Mesendoderm (in vitro differentiated cells): ENCODE measurements around the gene PLXNB2.

Source experiments
- DNase-seq: peaks from one replicate; pipeline ENCODE4 v3.0.0; 2013
- H2AK5ac ChIP-seq: 2 replicates; pipeline ENCODE4 v1.6.1; 2013; ENCODE audit warnings: low read length, inconsistent platforms
- H2BK120ac ChIP-seq: 2 replicates; pipeline ENCODE4 v1.6.1; 2013; ENCODE audit warnings: low read depth, mild to moderate bottlenecking, low read length, moderate library complexity, mixed read lengths
- H2BK15ac ChIP-seq: replicated peaks from 2 replicates; pipeline ENCODE4 v1.6.1; 2013; ENCODE audit warnings: low read depth, mild to moderate bottlenecking, moderate library complexity
- H2BK5ac ChIP-seq: 2 replicates; pipeline ENCODE4 v1.6.1; 2013; ENCODE audit warnings: low read length, inconsistent platforms
- H3K18ac ChIP-seq: 2 replicates; pipeline ENCODE4 v1.6.1; 2013; ENCODE audit warnings: mild to moderate bottlenecking, low read length, mixed read lengths
- H3K23ac ChIP-seq: one replicate; pipeline ENCODE4 v1.6.1; 2013; ENCODE audit warnings: low read length
- H3K27ac ChIP-seq: 2 replicates; pipeline ENCODE4 v1.5.1; 2013; ENCODE audit warnings: low read depth, mild to moderate bottlenecking, inconsistent platforms, low read length, moderate library complexity
- H3K27me3 ChIP-seq: 2 replicates; pipeline ENCODE4 v1.6.1; 2013; ENCODE audit warnings: low read length, control low read depth, mild to moderate bottlenecking, inconsistent platforms; ENCODE audit not compliant: insufficient read depth, poor library complexity
- H3K36me3 ChIP-seq: 2 replicates; pipeline ENCODE4 v1.6.1; 2013; ENCODE audit warnings: low read length, inconsistent platforms; ENCODE audit not compliant: control insufficient read depth, insufficient read depth
- H3K4ac ChIP-seq: one replicate; pipeline ENCODE4 v1.6.1; 2013; ENCODE audit warnings: low read depth, mild to moderate bottlenecking, low read length, moderate library complexity
- H3K4me1 ChIP-seq: 2 replicates; pipeline ENCODE4 v1.6.1; 2013; ENCODE audit warnings: low read depth, low read length, inconsistent platforms; ENCODE audit not compliant: control insufficient read depth
- H3K4me2 ChIP-seq: 2 replicates; pipeline ENCODE4 v1.6.1; 2013; ENCODE audit warnings: low read length
- H3K4me3 ChIP-seq: 2 replicates; pipeline ENCODE4 v1.5.1; 2013; ENCODE audit warnings: mild to moderate bottlenecking, low read length
- H3K56ac ChIP-seq: one replicate; pipeline ENCODE4 v1.6.1; 2013; ENCODE audit warnings: low read length
- H3K79me1 ChIP-seq: 2 replicates; pipeline ENCODE4 v1.6.1; 2013; ENCODE audit warnings: low read length, inconsistent platforms
- H3K79me2 ChIP-seq: 2 replicates; pipeline ENCODE4 v1.6.1; 2013; ENCODE audit warnings: mild to moderate bottlenecking, low read length; ENCODE audit not compliant: control insufficient read depth, insufficient read depth
- H3K9ac ChIP-seq: 2 replicates; pipeline ENCODE4 v1.6.1; 2013; ENCODE audit warnings: low read length, inconsistent platforms
- H4K5ac ChIP-seq: one replicate; pipeline ENCODE4 v1.6.1; 2013; ENCODE audit warnings: low read length
- H4K8ac ChIP-seq: one replicate; pipeline ENCODE4 v1.6.1; 2013; ENCODE audit warnings: low read depth, mild to moderate bottlenecking, control low read depth, low read length, moderate library complexity
- WGBS: extraction: QIAGEN DNeasy Blood & Tissue Kit; methylation state at CpG from one replicate; pipeline ENCODE4 v1.1.7; 2013; ENCODE audit warnings: low lambda C conversion rate, missing lambda C conversion rate; ENCODE audit not compliant: insufficient coverage; ENCODE audit errors: extremely low coverage; 5-methylcytosine and 5-hydroxymethylcytosine counted together

Gene PLXNB2

DNA sequence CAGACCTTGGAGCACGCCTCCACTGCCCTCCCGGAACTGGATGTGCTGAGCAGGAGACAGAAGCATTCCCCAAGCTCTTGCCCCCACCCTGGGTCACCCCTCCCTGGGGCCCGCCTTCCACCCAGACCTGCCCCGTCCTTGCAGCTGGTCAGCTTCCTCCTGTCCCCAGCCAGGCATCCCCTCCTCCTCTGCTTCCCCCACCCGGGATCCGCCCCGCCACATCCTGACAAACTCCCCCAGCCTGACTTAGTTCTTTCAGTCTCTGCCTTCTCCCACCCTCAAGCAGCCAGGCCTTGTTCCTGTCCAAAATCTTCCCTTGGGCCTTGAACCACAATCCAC, 1.1 kb upstream of the PLXNB2 start:
- H3K9ac ChIP-seq: no peak overlapping the region
- no CpG with 5 or more reads among the region's 7 CpGs for WGBS
- no peak overlapping the region for H2AK5ac ChIP-seq
- no peak overlapping the region for H2BK5ac ChIP-seq
- peak; percentile 27 for DNase-seq
- no peak overlapping the region for H4K5ac ChIP-seq
- no peak overlapping the region for H3K4me3 ChIP-seq
- peaks cover 3% of the 10 kb centered on the region for H3K79me1 ChIP-seq
- H3K27me3 ChIP-seq: no peaks in the 10 kb centered on the region
- no peaks in the 10 kb centered on the region for H3K79me2 ChIP-seq
- no peak overlapping the region for H3K4me2 ChIP-seq
- H3K36me3 ChIP-seq: no peaks in the 10 kb centered on the region
- peak overlapping the region; percentile 38 for H3K56ac ChIP-seq
- H4K8ac ChIP-seq: no peak overlapping the region
- H3K27ac ChIP-seq: no peak overlapping the region
- no peak overlapping the region for H3K23ac ChIP-seq
- no peak overlapping the region for H3K18ac ChIP-seq
- no peak overlapping the region for H2BK15ac ChIP-seq
- H2BK120ac ChIP-seq: no peak overlapping the region
- no peaks in the 10 kb centered on the region for H3K4me1 ChIP-seq
- H3K4ac ChIP-seq: no peak overlapping the region

DNA sequence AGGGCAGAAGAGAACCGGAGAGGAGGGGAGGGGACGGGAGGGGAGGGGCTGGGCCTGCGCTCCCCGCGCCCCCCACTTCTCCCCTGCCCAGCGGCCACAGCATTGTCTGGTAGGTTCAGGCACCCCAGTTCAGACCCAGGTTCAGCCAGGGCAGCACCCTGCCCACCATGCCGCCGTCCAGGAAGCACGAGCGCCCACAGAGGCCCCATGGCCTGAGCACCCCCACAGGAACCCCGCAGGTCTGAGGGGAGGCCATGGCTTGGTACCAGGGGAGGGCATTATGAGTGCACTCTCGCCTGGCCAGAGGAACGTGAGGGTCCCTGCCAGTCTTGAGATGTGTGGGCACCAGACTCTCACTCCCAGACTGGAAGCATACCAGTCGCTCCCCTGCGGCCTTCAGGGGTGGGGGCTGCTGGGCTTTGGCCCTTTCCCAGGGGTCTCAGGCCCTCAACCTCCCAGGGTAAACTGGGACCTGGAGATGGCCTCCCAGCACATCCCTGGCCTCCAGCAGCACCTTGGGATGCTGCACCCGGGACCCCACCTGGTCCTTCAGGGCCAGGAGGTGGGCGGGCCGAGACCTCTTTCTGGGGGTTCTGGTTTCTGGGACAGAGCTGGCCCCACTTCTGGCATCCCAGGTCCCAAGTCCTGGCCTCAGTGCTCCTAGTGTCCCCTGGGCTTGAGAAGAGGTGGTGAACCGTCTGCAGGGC, 597 bp upstream of the PLXNB2 start:
- Histone ChIP-seq H3K79me2 (no peaks in the 10 kb centered on the region), H2AK5ac (no peak overlapping the region), H3K9ac (no peak overlapping the region), H3K4me2 (no peak overlapping the region), H4K5ac (no peak overlapping the region), H2BK15ac (no peak overlapping the region), H3K36me3 (no peaks in the 10 kb centered on the region), H3K27me3 (no peaks in the 10 kb centered on the region), H3K79me1 (peaks cover 3% of the 10 kb centered on the region), H2BK5ac (no peak overlapping the region), H2BK120ac (no peak overlapping the region), H3K4me3 (no peak overlapping the region), H3K4me1 (no peaks in the 10 kb centered on the region), H3K23ac (no peak overlapping the region), H3K18ac (no peak overlapping the region), H3K27ac (no peak overlapping the region), H3K56ac (peak overlapping the region; percentile 56), H3K4ac (no peak overlapping the region), H4K8ac (no peak overlapping the region)
- WGBS: no CpG with 5 or more reads among the region's 19 CpGs
- DNase-seq: no peak

GRCh38 chr22:50305923-50306566, 1.4 kb downstream of the PLXNB2 start:
- Histone ChIP-seq H3K36me3 (no peaks in the 10 kb centered on the region), H3K23ac (peak overlapping the region; percentile 57), H4K5ac (no peak overlapping the region), H2BK5ac (no peak overlapping the region), H4K8ac (no peak overlapping the region), H2BK15ac (no peak overlapping the region), H2AK5ac (no peak overlapping the region), H3K27ac (no peak overlapping the region), H2BK120ac (no peak overlapping the region), H3K4ac (peak overlapping the region; percentile 21), H3K9ac (peak overlapping the region; percentile 83), H3K27me3 (no peaks in the 10 kb centered on the region), H3K4me3 (no peak overlapping the region), H3K4me2 (peak overlapping the region; percentile 67), H3K56ac (peak overlapping the region; percentile 57), H3K18ac (peak overlapping the region; percentile 42), H3K79me1 (peaks cover 3% of the 10 kb centered on the region), H3K4me1 (no peaks in the 10 kb centered on the region), H3K79me2 (no peaks in the 10 kb centered on the region)
- peak; percentile 53 for DNase-seq
- no CpG with 5 or more reads among the region's 21 CpGs for WGBS

- H2BK5ac ChIP-seq: no peak overlapping the region
Observed at GRCh38 chr22:50305393-50305922, 2.0 kb downstream of the PLXNB2 start.

DNA sequence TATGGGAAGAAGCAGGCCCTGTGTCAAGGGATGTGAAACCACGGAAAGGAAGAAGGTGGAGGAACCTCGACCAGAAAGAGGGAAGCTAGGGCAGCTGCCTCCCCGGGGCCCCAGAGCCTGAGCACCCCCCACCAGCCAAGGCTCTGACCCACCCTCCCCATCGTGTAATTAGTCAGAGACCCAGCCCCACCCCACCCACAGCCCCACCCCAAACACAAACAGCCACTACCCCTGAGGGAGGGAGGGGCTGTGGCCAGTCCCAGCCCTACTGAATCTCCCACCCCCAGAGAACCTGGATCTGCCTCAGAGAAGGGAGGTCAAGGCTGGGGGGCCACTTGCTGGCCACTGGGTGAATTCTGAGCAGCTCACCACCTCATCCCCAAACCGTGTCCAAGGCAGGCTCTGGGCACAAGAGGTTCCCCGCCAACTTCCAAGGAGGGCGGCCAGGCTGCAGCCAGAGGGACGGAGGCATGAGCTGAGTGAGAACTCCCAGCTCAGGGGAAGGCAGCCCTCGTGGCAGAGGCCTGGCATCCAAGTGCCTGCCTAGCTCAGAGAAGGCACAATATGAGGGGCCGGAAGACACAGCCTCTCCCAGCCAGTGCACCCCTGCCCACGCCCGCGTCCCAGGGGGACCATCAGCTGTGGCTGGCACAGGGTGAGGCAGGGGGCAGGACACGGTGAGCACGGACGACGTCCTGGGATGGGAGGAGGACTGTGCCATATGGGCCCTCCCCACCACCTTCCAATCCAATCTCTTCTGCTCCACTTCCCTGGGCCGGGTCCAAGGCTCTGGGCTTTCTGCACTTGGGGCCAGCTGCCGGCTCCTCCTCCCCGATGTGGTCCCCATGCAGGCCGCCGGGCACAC, 2.7 kb downstream of the PLXNB2 start:
- DNase-seq: no peak
- no peak overlapping the region for H2AK5ac ChIP-seq
- no peak overlapping the region for H3K23ac ChIP-seq
- H3K9ac ChIP-seq: no peak overlapping the region
- no peaks in the 10 kb centered on the region for H3K27me3 ChIP-seq
- H4K8ac ChIP-seq: no peak overlapping the region
- H3K56ac ChIP-seq: peak overlapping the region; percentile 60
- H2BK120ac ChIP-seq: no peak overlapping the region
- H3K4me2 ChIP-seq: no peak overlapping the region
- no peak overlapping the region for H3K27ac ChIP-seq
- H3K4me3 ChIP-seq: no peak overlapping the region
- H4K5ac ChIP-seq: no peak overlapping the region
- H2BK15ac ChIP-seq: no peak overlapping the region
- H3K79me2 ChIP-seq: no peaks in the 10 kb centered on the region
- WGBS: no CpG with 5 or more reads among the region's 22 CpGs
- H3K18ac ChIP-seq: no peak overlapping the region
- H3K4me1 ChIP-seq: no peaks in the 10 kb centered on the region
- H3K4ac ChIP-seq: no peak overlapping the region
- H3K36me3 ChIP-seq: no peaks in the 10 kb centered on the region
- H3K79me1 ChIP-seq: peaks cover 3% of the 10 kb centered on the region
- no peak overlapping the region for H2BK5ac ChIP-seq

More at GRCh38 chr22:50305393-50305922, 2.0 kb downstream of the PLXNB2 start:
- DNase-seq: no peak
- Histone ChIP-seq H3K18ac (no peak overlapping the region), H3K4ac (no peak overlapping the region), H3K4me3 (no peak overlapping the region), H4K5ac (no peak overlapping the region), H3K4me1 (no peaks in the 10 kb centered on the region), H2BK120ac (no peak overlapping the region), H3K23ac (no peak overlapping the region), H3K56ac (no peak overlapping the region), H3K79me2 (no peaks in the 10 kb centered on the region), H3K4me2 (no peak overlapping the region), H3K9ac (no peak overlapping the region), H2AK5ac (no peak overlapping the region), H4K8ac (no peak overlapping the region), H3K27me3 (no peaks in the 10 kb centered on the region), H3K36me3 (no peaks in the 10 kb centered on the region), H3K79me1 (peaks cover 3% of the 10 kb centered on the region), H3K27ac (no peak overlapping the region), H2BK15ac (no peak overlapping the region)
- no CpG with 5 or more reads among the region's 14 CpGs for WGBS
